Measurements from ENCODE around the gene ZNF654.
"Not testable (repeated sequence)": the region's sequence is repeated elsewhere in the genome, so short reads cannot be mapped to it uniquely, and the experiment has no call there.

ZNF654 gene

DNA sequence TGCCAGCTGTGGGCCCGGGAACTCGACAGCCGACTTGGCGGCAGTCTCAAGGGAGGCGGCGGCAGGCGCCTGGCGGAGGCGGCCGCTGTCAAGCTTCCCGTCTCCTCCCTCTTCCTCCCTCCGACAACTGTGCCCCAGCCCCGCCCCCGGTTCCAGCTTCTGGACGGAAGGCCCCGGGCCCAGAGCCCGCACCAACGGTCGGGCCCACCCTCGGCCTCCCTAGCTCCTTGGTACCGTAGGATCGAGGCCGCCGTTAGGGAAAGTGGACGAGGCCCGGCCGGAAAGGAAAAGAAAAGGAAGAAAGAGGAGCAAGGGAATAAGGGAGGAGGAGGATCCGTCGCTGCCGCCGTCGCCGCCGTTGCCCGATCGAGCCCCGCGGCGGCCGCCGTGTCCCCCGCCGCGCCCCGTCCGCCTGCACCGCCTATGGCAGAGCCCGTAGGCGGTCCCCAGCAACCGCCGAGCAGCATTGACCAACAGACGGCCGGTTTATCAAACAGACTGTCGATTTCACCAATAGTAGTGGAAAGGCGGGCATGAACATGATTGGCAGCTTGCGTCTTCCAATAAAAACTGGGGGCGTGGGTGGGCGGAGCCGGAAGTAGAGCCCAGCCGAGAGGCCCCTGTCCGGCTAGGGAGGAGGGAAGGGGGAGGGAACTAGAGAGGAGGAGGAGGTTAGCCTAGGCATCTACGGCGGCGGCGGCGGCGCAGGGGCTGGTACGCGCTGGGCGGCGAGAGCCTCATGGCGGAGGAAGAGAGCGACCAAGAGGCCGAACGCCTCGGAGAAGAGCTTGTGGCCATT, at the start of gene ZNF654, which contains the start of gene CGGBP1:
TSS of gene ZNF654 (plus strand) at position 675 of the 799 bp plus-strand sequence. CDS start at position 740, 65 bp downstream.
TSS of gene CGGBP1 (minus strand) at position 425 of the 799 bp plus-strand sequence. CDS start 3,029 bp downstream, outside the sequence.
- DNase-seq = peak; percentile 99

DNA sequence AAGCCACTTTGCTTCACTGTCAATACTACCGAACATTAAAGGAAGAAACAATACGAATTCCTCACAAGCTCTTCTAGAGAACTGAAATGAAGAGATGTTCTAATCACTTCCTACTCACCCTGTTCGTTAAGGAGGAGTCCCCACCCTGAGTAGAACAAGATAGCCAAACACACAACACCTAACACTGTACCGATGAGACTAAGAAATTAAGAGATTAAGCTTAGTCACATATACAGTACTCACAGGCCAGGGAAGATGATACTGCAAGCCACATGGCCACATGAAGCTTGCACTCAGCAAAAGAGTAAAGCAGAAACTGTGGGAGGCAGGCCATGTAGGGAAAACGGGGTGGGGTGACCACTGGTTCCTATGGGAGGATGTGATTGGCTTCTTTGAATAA, 48.2 kb upstream of the ZNF654 start:
- DNase-seq = no peak

DNA sequence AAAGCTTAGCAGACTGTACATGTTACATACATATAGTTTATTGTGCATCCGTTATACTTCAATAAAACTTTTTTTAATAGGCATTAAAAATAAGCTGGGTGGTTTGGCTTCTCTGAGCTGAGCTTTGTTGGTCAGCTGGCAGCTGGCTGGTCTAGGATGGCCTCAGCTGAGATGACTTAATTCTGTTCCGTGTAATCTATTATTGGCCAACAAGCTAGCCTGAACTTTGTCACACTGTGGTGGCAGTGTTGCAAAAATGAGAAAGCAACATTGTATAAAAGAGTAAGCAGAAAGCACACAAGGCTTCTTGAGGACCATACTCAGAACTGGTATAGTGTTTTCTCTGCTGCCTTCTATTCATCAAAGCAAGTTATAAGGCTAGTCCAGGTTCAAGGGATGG, 45.5 kb upstream of the ZNF654 start:
- DNase-seq = no peak

DNA sequence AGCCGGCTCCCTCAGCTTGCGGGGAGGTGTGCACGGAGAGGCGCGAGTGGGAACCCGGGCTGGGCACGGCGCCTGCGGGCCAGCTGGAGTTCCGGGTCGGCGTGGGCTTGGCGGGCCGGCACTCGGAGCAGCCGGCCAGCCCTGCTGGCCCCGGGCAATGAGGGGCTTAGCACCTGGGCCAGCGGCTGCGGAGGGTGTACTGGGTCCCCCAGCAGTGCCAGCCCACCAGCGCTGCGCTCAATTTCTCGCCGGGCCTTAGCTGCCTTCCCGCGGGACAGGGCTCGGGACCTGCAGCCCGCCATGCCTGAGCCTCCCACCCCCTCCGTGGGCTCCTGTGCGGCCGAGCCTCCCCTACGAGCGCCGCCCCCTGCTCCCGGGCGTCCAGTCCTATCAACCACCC, 43.4 kb upstream of the ZNF654 start:
- not testable (repeated sequence) for DNase-seq

DNA sequence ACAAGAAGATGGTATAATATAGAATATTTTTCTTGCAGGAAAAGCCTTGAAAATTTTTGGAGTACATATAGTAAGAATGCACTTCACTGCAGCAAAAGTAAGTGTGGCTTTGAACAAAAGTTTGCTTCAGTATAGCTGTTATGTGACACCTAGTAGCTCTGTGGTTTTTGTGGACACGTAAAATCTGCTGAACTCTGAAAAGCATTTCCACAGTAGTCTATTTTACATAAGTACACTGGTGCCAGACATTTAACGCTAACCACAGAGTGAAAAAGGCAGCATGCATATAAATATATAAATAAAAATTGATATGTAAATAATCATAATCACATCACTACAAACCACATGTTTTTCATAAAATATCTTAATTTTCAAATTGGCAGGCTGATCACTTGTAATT, 40.0 kb upstream of the ZNF654 start:
- DNase-seq = peak; percentile 43

DNA sequence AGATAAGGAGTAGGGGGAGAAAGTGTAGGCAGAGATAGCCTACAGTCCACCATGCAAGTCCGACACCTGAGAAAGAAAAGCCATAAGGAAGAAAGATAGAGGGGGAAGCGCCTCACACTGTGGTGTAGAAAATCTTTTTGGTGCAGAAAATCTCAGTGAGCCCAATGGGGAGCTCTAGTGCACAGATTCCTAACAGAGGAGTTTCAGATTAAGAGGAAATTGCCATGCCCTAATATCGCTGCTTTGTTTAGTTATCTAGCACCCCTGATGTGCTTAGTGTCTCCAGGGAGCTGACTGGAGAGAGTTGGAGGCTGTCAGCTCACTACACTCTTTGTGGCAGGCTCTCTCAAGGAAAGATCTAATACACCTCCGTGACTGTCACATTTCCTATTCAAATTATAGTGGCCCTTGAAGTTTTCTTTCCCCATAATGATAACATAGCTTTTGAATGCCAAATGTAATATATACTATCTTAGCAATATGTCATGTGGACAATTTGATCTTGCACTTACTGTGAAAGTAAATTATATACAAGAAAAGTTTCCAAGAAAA, 34.0 kb upstream of the ZNF654 start:
- no peak for DNase-seq

DNA sequence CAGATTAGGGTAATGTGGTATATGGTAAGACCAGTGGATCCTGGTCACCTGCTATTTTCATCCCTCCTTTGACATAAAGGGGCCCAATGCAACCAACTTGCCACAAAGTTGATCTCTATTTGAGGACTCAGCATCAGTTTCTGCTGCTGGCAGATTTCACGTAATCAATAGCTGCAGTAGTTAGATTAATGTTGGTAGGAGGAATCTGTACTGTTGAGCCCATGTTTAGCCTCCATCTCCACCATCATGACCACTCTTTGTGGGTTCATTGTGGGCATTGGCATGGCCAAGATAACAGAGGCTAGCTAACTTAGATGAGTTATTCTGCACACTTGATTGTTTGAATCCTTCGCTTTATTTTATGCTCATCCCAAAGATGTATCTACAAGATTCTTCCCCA, 30.2 kb upstream of the ZNF654 start:
- DNase-seq = no peak

DNA sequence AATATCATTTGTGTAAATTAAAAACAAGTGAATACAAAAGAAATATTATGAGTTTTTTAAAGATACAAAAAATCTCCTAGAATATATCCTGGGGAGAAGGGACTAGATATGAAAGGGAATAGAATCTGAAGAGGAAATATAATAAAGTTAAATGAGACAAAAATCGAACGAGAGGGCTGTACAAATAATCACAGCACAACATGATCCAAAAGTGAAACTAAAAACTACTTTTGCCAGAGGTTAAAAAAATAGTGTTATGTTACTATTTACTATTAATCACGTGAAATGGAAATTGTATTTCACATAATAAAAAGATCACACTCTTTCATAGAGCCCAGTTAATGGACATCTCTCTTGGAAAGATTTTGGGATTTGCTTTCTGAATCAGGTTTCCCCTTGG, 28.8 kb upstream of the ZNF654 start:
- DNase-seq = peak; percentile 26

DNA sequence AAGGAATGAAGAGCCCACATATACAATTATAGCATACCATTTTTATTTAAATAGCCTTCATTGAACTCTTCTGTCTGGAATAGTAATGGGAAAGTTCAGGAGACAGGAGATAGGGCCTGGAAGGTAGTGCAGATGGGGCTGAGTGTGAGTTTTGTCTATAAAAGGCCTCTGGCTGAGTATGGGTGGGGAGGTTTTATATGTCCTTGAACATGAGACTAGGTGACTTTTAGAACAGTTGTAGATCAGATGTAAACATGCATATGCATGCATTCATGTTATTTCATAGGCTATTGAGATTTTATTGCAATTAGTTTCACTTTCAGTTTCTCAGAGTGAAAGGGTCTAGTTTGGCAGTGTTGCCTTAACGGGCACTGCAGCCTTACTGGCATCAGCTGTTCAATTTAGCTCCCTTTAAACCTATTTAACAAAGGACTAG, 27.4 kb upstream of the ZNF654 start:
- DNase-seq = peak; percentile 65

DNA sequence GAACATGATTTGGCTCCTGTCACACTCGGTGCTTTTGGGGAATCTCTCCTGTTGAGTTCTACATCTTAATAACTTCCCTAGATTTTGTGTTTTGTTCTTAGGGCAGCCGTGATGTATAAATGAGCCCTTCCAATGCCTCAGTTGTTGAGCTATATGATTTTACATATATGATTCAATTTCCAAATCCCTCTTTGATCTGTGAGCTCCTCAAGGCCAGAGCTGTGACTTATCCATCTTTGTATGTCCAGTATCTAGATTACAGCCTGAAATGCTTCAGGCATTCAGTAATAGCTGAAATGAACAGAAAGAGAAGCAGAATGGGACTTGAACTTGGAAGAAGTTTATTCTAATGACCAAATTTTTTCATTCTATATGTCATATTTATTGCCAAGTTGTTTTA, 26.8 kb upstream of the ZNF654 start:
- DNase-seq = no peak

DNA sequence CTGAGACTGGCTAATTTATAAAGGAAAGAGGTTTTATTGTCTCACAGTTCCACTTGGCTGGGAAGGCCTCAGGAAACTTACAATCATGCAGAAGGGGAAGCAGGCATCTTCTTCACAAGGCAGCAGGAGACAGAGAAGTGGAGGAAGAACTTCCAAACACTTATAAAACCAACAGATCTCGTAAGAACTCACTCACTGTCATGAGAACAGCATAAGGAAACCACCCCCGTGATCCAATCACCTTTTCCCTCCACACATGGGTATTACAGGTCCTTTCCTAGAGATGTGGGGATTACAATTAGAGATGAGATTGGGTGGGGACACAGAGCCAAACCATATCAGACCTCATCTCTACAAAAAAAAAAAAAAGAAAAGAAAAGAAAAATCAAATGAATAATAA, 26.0 kb upstream of the ZNF654 start:
- DNase-seq = no peak

DNA sequence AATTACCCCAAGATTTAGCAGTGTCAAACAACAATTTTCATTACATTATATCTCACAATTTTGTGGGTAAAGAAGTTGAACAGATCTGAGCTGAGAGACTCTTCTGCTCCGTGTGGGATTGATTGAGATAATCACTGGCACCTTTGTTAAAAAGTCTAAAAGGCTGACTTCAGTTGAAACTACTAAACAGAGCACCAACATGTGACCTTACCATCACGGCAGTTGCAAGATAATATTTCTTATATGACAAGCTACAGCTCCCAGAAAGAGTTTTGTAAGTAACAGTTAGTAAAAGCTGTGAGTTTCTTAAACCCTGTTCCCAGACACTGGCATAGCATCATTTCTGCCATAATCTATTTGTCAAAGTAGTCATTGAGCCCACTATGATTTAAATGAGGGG, 25.2 kb upstream of the ZNF654 start:
- DNase-seq = no peak

DNA sequence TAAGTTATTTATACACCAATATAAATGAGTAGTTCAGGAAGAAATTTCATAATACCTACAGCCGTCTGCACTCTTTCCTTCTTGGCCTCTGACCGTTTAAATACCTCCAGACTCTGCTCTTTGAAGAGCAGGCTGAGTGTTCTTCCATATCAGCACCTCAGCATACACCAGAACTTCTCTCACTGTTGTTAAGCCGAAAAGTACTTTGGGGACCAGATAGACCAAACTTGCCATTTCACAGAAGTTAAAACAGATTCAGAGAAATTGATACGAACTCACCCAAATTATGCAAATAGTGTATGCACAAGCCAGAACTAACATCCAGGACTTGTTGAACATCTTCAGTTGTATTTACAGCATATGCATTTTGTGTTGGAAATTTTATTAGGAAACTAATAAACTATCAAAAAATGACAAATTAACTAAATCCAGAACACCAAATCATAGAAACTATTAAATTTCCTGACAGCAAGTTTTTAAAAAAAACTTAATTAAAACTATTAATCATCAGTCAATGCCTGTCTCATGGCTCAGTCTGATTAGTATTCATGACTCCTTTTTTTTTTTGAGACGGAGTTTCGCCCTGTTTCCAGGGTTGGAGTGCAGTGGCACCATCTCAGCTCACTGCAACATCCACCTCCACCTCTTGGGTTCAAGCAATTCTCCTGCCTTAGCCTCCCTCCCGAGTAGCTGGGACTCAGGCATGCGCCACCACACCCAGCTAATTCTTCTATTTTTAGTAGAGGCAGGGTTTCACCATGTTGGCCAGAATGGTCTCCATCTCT, 24.4 kb upstream of the ZNF654 start:
- DNase-seq = no peak

DNA sequence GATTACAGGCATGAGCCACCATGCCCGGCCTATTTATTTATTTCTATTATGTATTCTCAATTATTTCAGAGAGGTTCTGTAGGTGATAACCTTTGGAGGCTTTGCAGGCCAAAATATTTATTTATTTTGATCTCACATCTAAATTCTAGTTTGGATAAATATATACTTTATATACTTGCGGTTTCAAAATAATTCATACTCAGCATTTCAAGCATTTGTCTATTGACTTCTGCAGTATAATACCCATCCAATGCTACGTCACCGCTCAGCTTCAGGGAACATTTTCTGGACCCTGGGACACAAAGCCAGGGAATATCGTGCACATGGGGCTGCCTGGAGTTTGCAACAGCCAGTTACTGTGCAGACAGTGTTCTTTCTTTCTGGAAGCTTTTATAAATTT, 22.8 kb upstream of the ZNF654 start:
- no peak for DNase-seq

DNA sequence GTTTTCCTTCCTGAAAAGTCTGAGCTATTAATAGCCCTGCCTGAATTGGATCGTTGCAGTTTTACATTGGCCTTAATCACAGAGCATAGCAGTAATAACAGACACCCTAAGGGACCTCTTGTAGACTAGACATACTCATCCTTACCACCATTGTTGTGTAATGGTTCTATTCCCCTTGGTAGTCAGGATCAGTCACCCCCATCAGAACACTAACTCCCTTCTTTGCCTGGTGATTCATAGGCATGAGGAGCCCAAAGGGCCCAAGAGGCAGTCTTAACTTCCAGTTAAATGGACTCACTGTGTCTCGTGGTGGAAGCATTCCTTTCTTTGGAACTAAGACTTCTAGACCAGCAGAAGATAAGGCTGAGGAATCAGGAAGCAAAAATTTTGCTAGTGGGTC, 20.5 kb upstream of the ZNF654 start:
- no peak for DNase-seq

DNA sequence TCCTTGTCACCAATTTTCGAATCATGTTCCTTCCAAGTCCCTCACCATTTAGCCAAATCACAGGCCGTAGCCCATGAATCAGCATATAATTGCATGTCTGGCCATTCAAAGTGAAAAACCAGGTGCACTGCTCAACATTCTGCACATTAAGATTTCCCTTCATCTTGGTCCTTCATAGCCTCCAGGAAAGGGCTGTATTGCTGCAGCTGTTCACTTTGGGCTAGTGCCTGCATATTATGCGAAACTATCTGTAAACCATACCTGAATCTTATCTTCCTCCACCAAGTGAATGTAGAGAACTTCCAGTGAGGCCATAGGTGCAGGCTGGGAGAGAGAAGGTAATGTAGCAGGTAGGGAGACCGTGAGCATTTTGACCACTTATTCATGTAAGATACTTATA, 18.5 kb upstream of the ZNF654 start:
- no peak for DNase-seq

DNA sequence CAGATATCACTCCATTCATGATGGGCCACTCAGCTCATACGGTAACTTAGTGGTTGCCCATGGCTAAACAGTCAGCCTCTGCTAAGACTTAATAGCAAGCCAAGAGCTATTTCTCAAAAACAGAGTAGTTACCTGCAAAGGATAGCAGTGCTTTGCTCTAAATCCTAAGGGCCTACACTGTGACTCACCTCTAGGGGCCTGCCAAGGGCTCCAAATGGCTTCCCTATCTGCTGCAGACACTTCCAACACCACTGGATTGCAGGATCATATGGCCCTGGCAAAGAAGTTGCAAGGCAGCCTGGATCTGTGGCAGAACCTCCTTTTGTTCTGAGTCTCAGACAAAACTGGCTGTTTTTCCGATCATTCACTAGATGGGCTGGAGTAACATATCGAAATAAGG, 18.1 kb upstream of the ZNF654 start:
- no peak for DNase-seq

DNA sequence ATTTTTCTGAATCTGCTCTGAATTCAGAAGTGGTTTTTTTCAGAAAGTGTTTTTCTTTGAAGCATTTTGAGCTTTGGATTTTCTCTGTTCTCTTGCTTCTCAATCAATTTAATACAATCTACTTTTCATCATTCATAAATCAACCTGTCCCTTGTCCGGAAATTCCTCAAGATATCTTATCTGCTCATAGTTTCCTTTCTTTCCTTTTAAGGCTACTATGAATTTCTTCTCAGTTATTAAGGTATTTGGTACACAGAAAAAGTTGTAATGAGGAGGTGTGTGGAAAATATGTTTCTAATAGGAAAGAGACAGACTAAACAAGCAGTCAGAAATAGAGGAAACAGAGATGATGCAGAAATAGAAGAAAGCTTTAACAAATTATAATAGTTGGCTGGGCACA, 14.6 kb upstream of the ZNF654 start:
- no peak for DNase-seq

DNA sequence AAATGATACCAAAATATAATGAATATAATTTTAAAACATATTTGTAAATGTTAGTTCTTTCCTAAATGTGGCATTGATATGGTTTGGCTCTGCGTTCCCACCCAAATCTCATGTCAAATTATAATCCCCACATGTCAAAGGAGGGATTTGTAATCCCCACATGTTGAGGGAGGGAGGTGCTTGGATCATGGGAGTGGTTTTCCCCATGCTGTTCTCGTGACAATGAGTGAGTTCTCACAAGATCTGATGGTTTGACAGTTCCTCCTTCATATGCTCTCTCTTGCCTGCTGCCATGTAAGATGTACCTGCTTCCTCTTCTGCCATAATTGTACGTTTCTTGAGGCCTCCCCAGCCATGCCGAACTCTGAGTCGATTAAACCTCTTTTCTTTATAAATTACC, 12.3 kb upstream of the ZNF654 start:
- no peak for DNase-seq

DNA sequence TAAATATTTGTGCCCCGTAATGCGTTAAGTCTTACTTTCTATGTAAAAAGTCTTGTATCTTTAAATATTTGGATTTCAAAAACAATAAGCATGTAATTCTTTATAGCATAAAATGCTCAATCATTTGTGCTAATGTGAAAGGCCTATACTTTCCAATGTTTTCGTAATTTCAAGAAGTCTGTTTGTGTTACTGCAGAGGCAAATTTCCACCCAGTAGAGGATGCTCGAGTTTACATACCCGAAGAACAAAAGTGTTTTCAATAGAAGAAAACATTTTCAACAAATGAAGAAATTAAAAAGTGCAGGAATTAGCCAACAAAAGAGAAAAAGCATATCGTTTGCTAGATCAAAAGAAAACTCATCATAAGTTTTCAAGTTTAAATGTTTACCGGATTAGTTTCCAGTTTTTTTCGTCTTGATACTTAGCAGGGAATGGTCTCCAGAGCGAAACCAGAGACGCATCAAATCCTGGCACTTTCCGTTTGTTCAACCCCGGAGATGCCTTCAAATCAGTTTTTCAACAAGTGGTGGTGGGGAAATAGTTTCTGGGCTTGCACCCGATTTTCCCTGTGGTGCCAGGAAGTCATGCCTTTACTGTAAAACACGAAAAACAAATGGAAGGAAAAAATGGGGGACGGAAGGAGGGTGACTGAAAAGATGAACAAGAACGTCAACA, 1.3 kb upstream of the ZNF654 start:
- DNase-seq = peak; percentile 18

DNA sequence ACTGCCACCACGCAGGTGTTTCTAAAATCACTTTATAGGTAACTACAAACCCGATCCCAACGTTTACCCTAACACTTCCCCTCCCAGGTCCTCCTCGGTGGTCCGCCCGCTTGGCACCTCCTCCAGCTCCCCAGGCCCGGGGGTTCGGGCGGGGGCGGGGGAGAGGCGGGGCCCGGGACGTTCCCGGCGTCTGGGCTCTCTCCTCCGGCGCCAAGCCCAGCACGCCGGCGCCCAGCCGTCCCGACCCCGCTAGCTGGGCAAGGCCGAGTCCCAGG, 812 bp upstream of the ZNF654 start:
- no peak for DNase-seq

DNA sequence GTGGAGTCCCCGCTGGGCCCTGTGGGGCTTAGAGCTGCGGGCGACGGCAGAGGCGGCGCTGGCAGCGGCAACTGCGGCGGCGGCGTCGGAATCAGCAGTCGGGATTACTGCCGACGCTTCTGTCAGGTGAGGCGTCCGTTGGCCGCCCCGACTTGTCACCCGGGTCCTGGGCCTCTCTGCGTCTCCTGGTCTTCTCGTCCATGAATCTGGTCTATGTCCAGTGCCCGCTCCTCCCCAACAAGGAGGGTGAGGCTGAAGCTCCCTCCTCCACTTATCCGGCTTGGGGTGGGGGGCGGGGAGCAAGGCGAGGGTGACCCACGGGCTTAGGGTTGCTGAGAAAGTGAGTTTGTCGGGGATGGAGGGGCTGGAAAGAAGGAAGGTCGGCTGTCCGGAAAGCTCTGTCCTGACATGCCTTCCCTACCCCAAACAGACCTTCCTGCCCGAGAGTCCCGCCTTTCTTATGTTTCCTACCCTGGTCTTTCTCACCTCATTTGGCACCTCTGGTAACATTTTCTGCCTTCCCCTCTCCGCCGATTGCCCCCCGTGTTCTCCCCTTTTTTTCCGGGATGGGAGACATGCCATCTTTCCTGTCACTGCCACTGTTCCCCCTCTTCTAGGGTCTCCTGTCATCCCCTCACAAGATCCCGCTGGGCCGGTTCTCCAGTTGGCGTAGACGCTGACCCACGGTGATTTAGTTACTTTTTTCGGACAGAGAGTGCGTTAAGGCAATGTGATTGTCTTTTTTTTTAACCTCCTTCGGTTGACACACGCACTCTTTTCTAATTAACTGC, 520 bp downstream of the ZNF654 start:
- peak; percentile 19 for DNase-seq

DNA sequence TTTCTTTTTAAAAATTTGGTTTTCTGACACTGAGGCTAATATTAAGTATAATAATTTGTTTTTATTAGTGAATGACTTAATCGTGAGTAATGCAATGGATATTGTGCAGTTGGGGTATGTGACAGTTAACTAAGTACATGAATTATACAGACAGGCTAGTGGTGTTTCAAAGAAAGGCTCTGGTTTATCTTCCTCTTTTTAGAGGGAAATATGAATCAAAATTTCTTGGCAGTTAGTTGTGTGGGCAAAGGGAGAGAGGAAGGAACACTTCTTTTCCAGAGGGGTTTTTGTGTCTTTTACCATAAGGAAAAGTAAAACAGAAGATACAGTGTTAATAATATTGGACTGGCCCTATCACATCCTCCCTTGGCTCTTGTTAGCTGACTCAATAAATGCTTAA, 2.7 kb downstream of the ZNF654 start:
- no peak for DNase-seq
